Suprapubic skin (tissue), 4 donors: ENCODE measurements around the gene RSPO1. TPM values are rescaled to one million over a fixed set of nuclear protein-coding genes. Genes with fewer than 3 reads are reported as not detected.

Experiments used
- DNase-seq, 2 donors: peaks; one replicate each; pipeline ENCODE4 v3.0.0-alpha.2; 2019; ENCODE audit warnings: low spot score in 2 of 2
- H3K27ac ChIP-seq: fragments of 200-600 bp; sonication (generic); one replicate; pipeline ENCODE4 v1.5.1; 2019
- H3K27me3 ChIP-seq: fragments of 200-600 bp; sonication (generic); one replicate; pipeline ENCODE4 v1.5.1; 2019
- H3K36me3 ChIP-seq: fragments of 200-600 bp; sonication (generic); one replicate; pipeline ENCODE4 v1.5.1; 2019
- H3K4me1 ChIP-seq: fragments of 200-600 bp; sonication (generic); one replicate; pipeline ENCODE4 v1.5.1; 2019
- H3K4me3 ChIP-seq: fragments of 200-600 bp; sonication (generic); one replicate; pipeline ENCODE4 v1.5.1; 2019; ENCODE audit warnings: mild to moderate bottlenecking
- H3K9me3 ChIP-seq: fragments of 200-600 bp; sonication (generic); one replicate; pipeline ENCODE4 v1.5.1; 2019
- CTCF ChIP-seq, 2 donors: fragments of 200-600 bp in 1 of 2; fragments of 450-650 bp in 1 of 2; sonication (generic) in 1 of 2; IDR thresholded peaks; one replicate each; pipeline ENCODE4 v1.5.1; 2016 to 2019; ENCODE audit warnings: antibody characterized with exemption in 2 of 2, mild to moderate bottlenecking in 1 of 2, moderate library complexity in 1 of 2
- EP300 ChIP-seq: sonication (generic); formaldehyde crosslinking; IDR thresholded peaks from one replicate; pipeline ENCODE4 v1.6.1; 2017; ENCODE audit warnings: antibody characterized with exemption
- POLR2A ChIP-seq, 2 donors: fragments of 450-650 bp; IDR thresholded peaks; one replicate each; pipeline ENCODE4 v1.6.1; 2017; ENCODE audit warnings: antibody characterized with exemption in 2 of 2, mild to moderate bottlenecking in 2 of 2, moderate library complexity in 2 of 2
- POLR2AphosphoS5 ChIP-seq, 3 donors: sonication (generic); formaldehyde crosslinking; IDR thresholded peaks; one replicate each; pipeline ENCODE4 v1.6.1; 2017; ENCODE audit warnings: antibody characterized with exemption in 3 of 3
- WGBS: methylation state at CpG from one replicate; pipeline ENCODE4 v1.1.5; 2018; 5-methylcytosine and 5-hydroxymethylcytosine counted together
- total RNA-seq, 4 donors: library from RNA; depleted of rRNA; stranded (reverse); fragments of >200 nt; gene quantifications; one replicate each; pipeline ENCODE4 v1.1.0, GENCODE V29; 2016

The RSPO1 gene
- total RNA-seq, 4 donors from 2014 or later = 2.1 to 9.7 (median 6.7) TPM

GRCh38 chr1:37650721-37651120 is 16.0 kb upstream of the RSPO1 start:
- H3K4me1 ChIP-seq = no peaks in the 10 kb centered on the region
- H3K9me3 ChIP-seq = no peaks in the 10 kb centered on the region
- H3K36me3 ChIP-seq = no peaks in the 10 kb centered on the region
- no peak overlapping the region for H3K27ac ChIP-seq
- TF ChIP-seq POLR2AphosphoS5 (IDR thresholded peaks at IDR 0.05) = no peak
- TF ChIP-seq EP300 = no peak
- no peak for TF ChIP-seq CTCF (IDR thresholded peaks at IDR 0.05)
- DNase-seq = no peak
- no peak overlapping the region for H3K4me3 ChIP-seq
- peaks cover 11% of the 10 kb centered on the region for H3K27me3 ChIP-seq
- WGBS = 85% methylated on average over 5 of the region's 5 CpGs

DNA sequence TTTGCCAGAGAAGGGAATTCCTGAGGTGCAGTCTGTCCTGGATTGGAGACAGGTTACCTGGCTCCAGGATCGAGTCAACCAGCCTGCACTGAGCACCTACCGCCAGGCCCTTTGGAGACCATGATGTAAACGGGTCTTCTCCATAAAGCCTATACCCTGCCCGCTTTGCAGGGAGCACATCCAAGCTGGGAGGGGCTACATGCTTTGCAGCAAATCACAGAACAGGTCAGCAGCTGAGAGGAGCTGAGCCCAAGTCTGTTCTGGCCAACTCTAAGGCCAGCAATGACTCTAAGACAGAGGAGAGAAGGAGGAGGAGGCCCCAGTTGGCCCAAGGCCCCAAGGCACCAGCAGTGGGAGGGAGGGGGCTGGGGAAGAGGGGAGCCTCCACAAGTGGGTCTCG is 15.5 kb upstream of the RSPO1 start:
- no peak overlapping the region for H3K27ac ChIP-seq
- H3K4me1 ChIP-seq = no peaks in the 10 kb centered on the region
- H3K9me3 ChIP-seq = no peaks in the 10 kb centered on the region
- no peak overlapping the region for H3K4me3 ChIP-seq
- no peak for DNase-seq
- WGBS = 85% methylated on average over 5 of the region's 5 CpGs
- no peaks in the 10 kb centered on the region for H3K36me3 ChIP-seq
- peaks cover 13% of the 10 kb centered on the region for H3K27me3 ChIP-seq
- TF ChIP-seq POLR2AphosphoS5 (IDR thresholded peaks at IDR 0.05) = no peak
- TF ChIP-seq POLR2A (IDR thresholded peaks at IDR 0.05) = no peak
- no peak for TF ChIP-seq EP300
- TF ChIP-seq CTCF (IDR thresholded peaks at IDR 0.05) = no peak

GRCh38 chr1:37647281-37647680 is 12.6 kb upstream of the RSPO1 start:
- WGBS = 92% methylated on average over 7 of the region's 7 CpGs
- H3K36me3 ChIP-seq = no peaks in the 10 kb centered on the region
- H3K27me3 ChIP-seq = peaks cover 28% of the 10 kb centered on the region
- no peaks in the 10 kb centered on the region for H3K4me1 ChIP-seq
- no peak overlapping the region for H3K4me3 ChIP-seq
- TF ChIP-seq POLR2AphosphoS5 (IDR thresholded peaks at IDR 0.05) = no peak
- no peak for TF ChIP-seq EP300
- TF ChIP-seq POLR2A (IDR thresholded peaks at IDR 0.05) = no peak
- TF ChIP-seq CTCF (IDR thresholded peaks at IDR 0.05) = no peak
- no peak overlapping the region for H3K27ac ChIP-seq
- no peak for DNase-seq
- H3K9me3 ChIP-seq = no peaks in the 10 kb centered on the region

DNA sequence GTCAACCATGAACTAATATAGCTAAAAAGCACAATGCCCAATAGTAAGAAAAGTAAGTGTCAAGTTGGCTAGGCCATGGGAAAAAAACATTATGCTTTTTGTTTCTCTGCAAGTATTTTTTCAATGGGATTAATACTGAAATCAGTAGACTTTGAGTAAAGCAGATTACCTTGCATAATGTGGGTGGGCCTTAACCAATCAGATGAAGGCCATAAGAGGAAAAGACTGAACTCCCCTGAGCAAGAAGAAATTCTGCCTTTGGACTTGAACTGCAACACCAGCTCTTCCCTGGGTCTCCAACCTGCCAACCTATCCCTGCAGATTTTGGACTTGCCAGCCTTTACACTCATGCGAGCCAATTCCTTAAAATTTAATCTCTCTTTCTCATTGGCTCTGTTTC is 6.4 kb upstream of the RSPO1 start:
- Histone ChIP-seq H3K4me1 (no peaks in the 10 kb centered on the region), H3K9me3 (peaks cover 8% of the 10 kb centered on the region), H3K4me3 (no peak overlapping the region), H3K27me3 (peaks cover 59% of the 10 kb centered on the region), H3K36me3 (no peaks in the 10 kb centered on the region), H3K27ac (no peak overlapping the region)
- no peak for DNase-seq
- 96% methylated on average over 1 of the region's 1 CpG for WGBS
- TF ChIP-seq POLR2A (IDR thresholded peaks at IDR 0.05) (no peak), CTCF (IDR thresholded peaks at IDR 0.05) (no peak), POLR2AphosphoS5 (IDR thresholded peaks at IDR 0.05) (no peak), EP300 (no peak)

- H3K9me3 ChIP-seq = peaks cover 4% of the 10 kb centered on the region
- 78% methylated on average over 6 of the region's 6 CpGs for WGBS
- H3K4me3 ChIP-seq = no peak overlapping the region
- H3K4me1 ChIP-seq = peaks cover 19% of the 10 kb centered on the region
- DNase-seq = no peak
- peaks cover 81% of the 10 kb centered on the region for H3K27me3 ChIP-seq
- no peak for TF ChIP-seq POLR2AphosphoS5 (IDR thresholded peaks at IDR 0.05)
- no peak for TF ChIP-seq CTCF (IDR thresholded peaks at IDR 0.05)
- no peak for TF ChIP-seq POLR2A (IDR thresholded peaks at IDR 0.05)
- TF ChIP-seq EP300 = no peak
- no peak overlapping the region for H3K27ac ChIP-seq
- H3K36me3 ChIP-seq = no peaks in the 10 kb centered on the region
These were observed 1.7 kb upstream of the RSPO1 start for GRCh38 chr1:37636435-37636834.
